Sigmoid colon (tissue), 3 donors: Measurements from ENCODE around the gene NAA35.

Experiments
- POLR2A ChIP-seq, 2 donors: fragments of 450-650 bp; IDR thresholded peaks; one replicate each; pipeline ENCODE4 v1.6.1; 2016; ENCODE audit warnings: antibody characterized with exemption in 2 of 2, mild to moderate bottlenecking in 2 of 2, moderate library complexity in 2 of 2
- TF ChIP-seq, protein P1 (sequence below), 4 experiments: fragments of 450-650 bp in 3 of 4; fragments of 200-600 bp in 1 of 4; IDR thresholded peaks; one replicate each; pipeline ENCODE4 v1.5.1; 2016 to 2019; ENCODE audit warnings: antibody characterized with exemption in 4 of 4, mild to moderate bottlenecking in 3 of 4, moderate library complexity in 2 of 4

DNA sequence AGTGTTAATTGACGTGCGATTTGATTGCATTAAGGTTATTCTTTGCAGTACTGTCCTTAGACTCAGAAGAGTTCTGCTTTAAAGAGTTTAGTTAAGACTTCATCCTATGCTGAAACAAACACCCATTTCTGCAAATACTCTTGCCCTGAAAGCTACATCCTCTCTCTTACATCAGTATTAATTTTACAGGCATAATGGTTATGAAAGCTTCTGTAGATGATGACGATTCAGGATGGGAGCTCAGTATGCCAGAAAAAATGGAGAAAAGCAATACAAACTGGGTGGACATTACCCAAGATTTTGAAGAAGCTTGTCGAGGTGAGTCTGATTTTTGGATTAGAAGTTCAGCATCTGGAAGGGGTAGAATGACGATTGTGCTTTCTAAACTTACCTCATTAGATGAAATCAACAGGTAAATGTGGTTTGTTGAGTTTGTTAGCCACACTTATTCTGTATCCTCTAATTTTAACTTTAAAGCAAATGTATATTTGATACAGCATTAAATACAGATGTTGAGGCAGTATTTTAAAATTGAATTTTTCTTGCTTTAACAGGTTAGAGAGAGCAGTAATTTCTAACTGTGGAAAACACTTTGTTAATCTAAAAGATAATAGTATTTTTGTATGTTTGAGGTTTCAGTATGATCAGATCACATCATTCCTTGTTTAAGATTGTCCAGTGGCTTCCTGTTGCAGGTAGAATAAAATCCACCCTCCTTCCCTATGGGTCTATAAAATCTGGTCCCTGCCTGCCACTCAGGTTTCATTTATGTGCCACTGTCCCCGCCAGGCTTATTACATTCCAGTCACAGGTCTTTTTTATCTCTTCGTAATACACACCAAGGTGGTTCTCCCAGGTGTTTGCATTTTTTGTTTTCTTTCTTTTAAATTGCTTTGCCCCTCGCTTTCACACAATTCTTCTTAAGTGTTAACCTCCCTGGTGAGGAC lies 1.3 kb downstream of the NAA35 start:
- TF ChIP-seq POLR2A (IDR thresholded peaks at IDR 0.05) = no peak
- TF ChIP-seq, protein P1, sequence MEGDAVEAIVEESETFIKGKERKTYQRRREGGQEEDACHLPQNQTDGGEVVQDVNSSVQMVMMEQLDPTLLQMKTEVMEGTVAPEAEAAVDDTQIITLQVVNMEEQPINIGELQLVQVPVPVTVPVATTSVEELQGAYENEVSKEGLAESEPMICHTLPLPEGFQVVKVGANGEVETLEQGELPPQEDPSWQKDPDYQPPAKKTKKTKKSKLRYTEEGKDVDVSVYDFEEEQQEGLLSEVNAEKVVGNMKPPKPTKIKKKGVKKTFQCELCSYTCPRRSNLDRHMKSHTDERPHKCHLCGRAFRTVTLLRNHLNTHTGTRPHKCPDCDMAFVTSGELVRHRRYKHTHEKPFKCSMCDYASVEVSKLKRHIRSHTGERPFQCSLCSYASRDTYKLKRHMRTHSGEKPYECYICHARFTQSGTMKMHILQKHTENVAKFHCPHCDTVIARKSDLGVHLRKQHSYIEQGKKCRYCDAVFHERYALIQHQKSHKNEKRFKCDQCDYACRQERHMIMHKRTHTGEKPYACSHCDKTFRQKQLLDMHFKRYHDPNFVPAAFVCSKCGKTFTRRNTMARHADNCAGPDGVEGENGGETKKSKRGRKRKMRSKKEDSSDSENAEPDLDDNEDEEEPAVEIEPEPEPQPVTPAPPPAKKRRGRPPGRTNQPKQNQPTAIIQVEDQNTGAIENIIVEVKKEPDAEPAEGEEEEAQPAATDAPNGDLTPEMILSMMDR (IDR thresholded peaks at IDR 0.05) = no peak
